HepG2 (cell line): Measurements from ENCODE around the gene SMIM41. TPM values are rescaled to one million over a fixed set of nuclear protein-coding genes. Genes with fewer than 3 reads are reported as not detected.

ENCODE experiments used
- AHR ChIP-seq: IDR thresholded peaks from 2 replicates; pipeline ENCODE4 v1.6.1; 2018; ENCODE audit warnings: missing genetic modification reagents, missing compliant biosample characterization
- ATF7-NPFF ChIP-seq: sonication (generic); formaldehyde crosslinking; IDR thresholded peaks from 2 replicates; pipeline ENCODE4 v1.8.1; 2023; ENCODE audit warnings: mild to moderate bottlenecking, low read depth, missing genetic modification reagents, moderate library complexity
- BCL6 ChIP-seq: IDR thresholded peaks from 2 replicates; pipeline ENCODE4 v1.6.1; 2016; ENCODE audit warnings: missing genetic modification reagents, missing compliant biosample characterization
- EZH2 ChIP-seq: conservative IDR thresholded peaks from 2 replicates; pipeline ENCODE4 v1.6.1; 2012; ENCODE audit warnings: mild to moderate bottlenecking, low read depth, low read length, moderate library complexity
- GTF2F1 ChIP-seq: fragments of 150-350 bp; IDR thresholded peaks from 2 replicates; pipeline ENCODE4 v1.6.1; 2014; ENCODE audit warnings: low read length
- GTF3A ChIP-seq: sonication (generic); formaldehyde crosslinking; conservative IDR thresholded peaks from 2 replicates; pipeline ENCODE4 v1.4.0; 2020; ENCODE audit warnings: mild to moderate bottlenecking, missing genetic modification reagents
- HDAC6 ChIP-seq: fragments of 200-600 bp; sonication (generic); IDR thresholded peaks from 2 replicates; pipeline ENCODE4 v1.7.0; 2017; ENCODE audit warnings: mild to moderate bottlenecking, antibody characterized with exemption, low read length, low read depth
- KAT2B ChIP-seq: fragments of 150-350 bp; IDR thresholded peaks from 2 replicates; pipeline ENCODE4 v1.6.1; 2014; ENCODE audit warnings: low read depth, low read length, borderline replicate concordance
- ZNF367 ChIP-seq: sonication (generic); formaldehyde crosslinking; IDR thresholded peaks from 2 replicates; pipeline ENCODE4 v1.4.0; 2020; ENCODE audit warnings: missing genetic modification reagents, borderline replicate concordance
- ZNF776 ChIP-seq: sonication (generic); formaldehyde crosslinking; IDR thresholded peaks from 2 replicates; pipeline ENCODE4 v1.4.0; 2020; ENCODE audit warnings: mild to moderate bottlenecking, missing genetic modification reagents
- polyA plus RNA-seq, 8 experiments: library from polyadenylated mRNA; depleted of rRNA in 3 of 8; stranded (reverse) in 7 of 8; unstranded in 1 of 8; fragments of >200 nt; fragmentation: Illumina TruSeq in 4 of 8; extraction: Trizol in 4 of 8; gene quantifications; 2 replicates each; pipeline versions ENCODE4 v1.2.1 to v1.2.3, GENCODE V29; 2011 to 2016; ENCODE audit warnings: low read depth in 4 of 8, missing spikeins in 1 of 8, mixed read lengths in 1 of 8; ENCODE audit not compliant: insufficient read depth in 1 of 8
- total RNA-seq, 5 experiments: library from RNA; depleted of rRNA; stranded (reverse); fragments of >200 nt; fragmentation: Illumina TruSeq; extraction: Trizol; gene quantifications; 2 replicates each; pipeline ENCODE4 v1.2.3, GENCODE V29; 2016; ENCODE audit warnings: low read depth in 1 of 5
- TF ChIP-seq, protein P1 (sequence below): sonication (generic); formaldehyde crosslinking; IDR thresholded peaks from 2 replicates; pipeline ENCODE4 v1.4.0; 2020; ENCODE audit warnings: mild to moderate bottlenecking, missing genetic modification reagents, borderline replicate concordance
- TF ChIP-seq, protein P2 (sequence below), 2 experiments: IDR thresholded peaks; 2 replicates each; pipeline ENCODE4 v1.6.1; 2011 to 2012; ENCODE audit warnings: low read length in 2 of 2, borderline replicate concordance in 1 of 2, low read depth in 1 of 2, mild to moderate bottlenecking in 1 of 2, moderate library complexity in 1 of 2
- TF ChIP-seq, protein P3 (sequence below), 2 experiments: sonication (generic) in 1 of 2; formaldehyde crosslinking in 1 of 2; IDR thresholded peaks; 2 replicates each; pipeline versions ENCODE4 v1.4.0 to v1.6.1; 2018 to 2020; ENCODE audit warnings: missing genetic modification reagents in 2 of 2, borderline replicate concordance in 1 of 2, low read depth in 1 of 2, mild to moderate bottlenecking in 1 of 2, missing biosample characterization in 1 of 2

The SMIM41 gene
- total and polyA plus RNA-seq, 2 of the 13 experiments (the other 11 are each of a cell fraction or from before 2014, with no cell fraction given), result not detected

DNA sequence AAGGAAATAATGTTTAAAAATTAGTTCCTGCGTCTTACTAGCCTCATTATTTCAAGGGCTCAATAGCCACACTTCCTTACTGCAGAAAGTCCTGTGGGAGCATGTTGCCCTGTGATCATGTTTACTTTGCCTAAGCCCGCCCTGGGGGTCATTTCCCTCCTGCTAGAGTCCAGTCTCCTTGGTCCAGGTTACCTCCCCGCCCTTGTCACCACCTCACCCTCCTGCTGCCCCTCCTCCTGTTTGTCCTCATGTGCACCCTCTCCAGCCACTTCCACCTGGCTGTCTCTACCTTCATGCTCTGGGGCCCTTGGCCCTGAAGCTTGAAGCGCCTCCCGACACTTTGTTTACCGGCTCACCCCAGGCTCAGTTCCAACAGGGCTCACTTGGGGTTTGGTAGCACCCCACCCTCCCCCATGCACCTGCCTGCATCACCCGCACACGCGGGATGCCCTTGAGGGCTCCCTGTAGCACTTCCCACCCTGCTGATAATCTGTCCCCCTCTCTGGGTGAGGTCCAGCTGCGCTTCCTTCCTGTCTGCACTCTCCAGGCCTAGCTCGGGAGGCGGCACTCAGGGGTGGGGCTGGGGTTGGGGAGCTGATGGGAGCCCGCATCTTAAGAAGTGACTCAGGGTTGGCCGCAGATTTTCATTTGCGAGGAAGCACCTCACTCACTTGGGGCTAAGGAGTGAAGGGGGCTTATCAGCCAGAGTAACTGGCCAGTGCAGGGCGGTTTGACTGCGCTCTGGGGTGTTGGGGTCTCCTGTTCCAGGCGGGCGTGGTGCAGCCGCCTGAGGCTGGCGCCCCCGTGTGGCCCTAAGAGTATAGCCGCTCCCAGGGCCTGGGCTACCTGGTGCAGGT, 40.1 kb downstream of the SMIM41 start (continued):
- TF ChIP-seq AHR (CRISPR knock-in tag) (0 out of 2 replicates have a peak, but pooled peaks have one; percentile 5), KAT2B (no peak), HDAC6 (no peak), ZNF776 (CRISPR knock-in tag) (no peak), EZH2 (no peak), ATF7-NPFF (CRISPR knock-in tag) (no peak), GTF2F1 (no peak), BCL6 (CRISPR knock-in tag) (0 out of 2 replicates have a peak, but pooled peaks have one; percentile 25), GTF3A (no peak), ZNF367 (CRISPR knock-in tag) (no peak)
- TF ChIP-seq, protein P1, sequence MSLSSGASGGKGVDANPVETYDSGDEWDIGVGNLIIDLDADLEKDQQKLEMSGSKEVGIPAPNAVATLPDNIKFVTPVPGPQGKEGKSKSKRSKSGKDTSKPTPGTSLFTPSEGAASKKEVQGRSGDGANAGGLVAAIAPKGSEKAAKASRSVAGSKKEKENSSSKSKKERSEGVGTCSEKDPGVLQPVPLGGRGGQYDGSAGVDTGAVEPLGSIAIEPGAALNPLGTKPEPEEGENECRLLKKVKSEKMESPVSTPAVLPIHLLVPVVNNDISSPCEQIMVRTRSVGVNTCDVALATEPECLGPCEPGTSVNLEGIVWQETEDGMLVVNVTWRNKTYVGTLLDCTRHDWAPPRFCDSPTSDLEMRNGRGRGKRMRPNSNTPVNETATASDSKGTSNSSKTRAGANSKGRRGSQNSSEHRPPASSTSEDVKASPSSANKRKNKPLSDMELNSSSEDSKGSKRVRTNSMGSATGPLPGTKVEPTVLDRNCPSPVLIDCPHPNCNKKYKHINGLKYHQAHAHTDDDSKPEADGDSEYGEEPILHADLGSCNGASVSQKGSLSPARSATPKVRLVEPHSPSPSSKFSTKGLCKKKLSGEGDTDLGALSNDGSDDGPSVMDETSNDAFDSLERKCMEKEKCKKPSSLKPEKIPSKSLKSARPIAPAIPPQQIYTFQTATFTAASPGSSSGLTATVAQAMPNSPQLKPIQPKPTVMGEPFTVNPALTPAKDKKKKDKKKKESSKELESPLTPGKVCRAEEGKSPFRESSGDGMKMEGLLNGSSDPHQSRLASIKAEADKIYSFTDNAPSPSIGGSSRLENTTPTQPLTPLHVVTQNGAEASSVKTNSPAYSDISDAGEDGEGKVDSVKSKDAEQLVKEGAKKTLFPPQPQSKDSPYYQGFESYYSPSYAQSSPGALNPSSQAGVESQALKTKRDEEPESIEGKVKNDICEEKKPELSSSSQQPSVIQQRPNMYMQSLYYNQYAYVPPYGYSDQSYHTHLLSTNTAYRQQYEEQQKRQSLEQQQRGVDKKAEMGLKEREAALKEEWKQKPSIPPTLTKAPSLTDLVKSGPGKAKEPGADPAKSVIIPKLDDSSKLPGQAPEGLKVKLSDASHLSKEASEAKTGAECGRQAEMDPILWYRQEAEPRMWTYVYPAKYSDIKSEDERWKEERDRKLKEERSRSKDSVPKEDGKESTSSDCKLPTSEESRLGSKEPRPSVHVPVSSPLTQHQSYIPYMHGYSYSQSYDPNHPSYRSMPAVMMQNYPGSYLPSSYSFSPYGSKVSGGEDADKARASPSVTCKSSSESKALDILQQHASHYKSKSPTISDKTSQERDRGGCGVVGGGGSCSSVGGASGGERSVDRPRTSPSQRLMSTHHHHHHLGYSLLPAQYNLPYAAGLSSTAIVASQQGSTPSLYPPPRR, result peak; percentile 65
- TF ChIP-seq, protein P2, sequence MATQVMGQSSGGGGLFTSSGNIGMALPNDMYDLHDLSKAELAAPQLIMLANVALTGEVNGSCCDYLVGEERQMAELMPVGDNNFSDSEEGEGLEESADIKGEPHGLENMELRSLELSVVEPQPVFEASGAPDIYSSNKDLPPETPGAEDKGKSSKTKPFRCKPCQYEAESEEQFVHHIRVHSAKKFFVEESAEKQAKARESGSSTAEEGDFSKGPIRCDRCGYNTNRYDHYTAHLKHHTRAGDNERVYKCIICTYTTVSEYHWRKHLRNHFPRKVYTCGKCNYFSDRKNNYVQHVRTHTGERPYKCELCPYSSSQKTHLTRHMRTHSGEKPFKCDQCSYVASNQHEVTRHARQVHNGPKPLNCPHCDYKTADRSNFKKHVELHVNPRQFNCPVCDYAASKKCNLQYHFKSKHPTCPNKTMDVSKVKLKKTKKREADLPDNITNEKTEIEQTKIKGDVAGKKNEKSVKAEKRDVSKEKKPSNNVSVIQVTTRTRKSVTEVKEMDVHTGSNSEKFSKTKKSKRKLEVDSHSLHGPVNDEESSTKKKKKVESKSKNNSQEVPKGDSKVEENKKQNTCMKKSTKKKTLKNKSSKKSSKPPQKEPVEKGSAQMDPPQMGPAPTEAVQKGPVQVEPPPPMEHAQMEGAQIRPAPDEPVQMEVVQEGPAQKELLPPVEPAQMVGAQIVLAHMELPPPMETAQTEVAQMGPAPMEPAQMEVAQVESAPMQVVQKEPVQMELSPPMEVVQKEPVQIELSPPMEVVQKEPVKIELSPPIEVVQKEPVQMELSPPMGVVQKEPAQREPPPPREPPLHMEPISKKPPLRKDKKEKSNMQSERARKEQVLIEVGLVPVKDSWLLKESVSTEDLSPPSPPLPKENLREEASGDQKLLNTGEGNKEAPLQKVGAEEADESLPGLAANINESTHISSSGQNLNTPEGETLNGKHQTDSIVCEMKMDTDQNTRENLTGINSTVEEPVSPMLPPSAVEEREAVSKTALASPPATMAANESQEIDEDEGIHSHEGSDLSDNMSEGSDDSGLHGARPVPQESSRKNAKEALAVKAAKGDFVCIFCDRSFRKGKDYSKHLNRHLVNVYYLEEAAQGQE (IDR thresholded peaks at IDR 0.05; ENCODE audit: borderline replicate concordance in 1 of 2, low read depth in 1 of 2, low read length in 2 of 2), result 0 out of 4 replicates have a peak, but pooled peaks of 1 of the 2 experiments have one; percentile 31
- TF ChIP-seq, protein P3, sequence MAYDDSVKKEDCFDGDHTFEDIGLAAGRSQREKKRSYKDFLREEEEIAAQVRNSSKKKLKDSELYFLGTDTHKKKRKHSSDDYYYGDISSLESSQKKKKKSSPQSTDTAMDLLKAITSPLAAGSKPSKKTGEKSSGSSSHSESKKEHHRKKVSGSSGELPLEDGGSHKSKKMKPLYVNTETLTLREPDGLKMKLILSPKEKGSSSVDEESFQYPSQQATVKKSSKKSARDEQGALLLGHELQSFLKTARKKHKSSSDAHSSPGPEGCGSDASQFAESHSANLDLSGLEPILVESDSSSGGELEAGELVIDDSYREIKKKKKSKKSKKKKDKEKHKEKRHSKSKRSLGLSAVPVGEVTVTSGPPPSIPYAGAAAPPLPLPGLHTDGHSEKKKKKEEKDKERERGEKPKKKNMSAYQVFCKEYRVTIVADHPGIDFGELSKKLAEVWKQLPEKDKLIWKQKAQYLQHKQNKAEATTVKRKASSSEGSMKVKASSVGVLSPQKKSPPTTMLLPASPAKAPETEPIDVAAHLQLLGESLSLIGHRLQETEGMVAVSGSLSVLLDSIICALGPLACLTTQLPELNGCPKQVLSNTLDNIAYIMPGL (CRISPR knock-in tag; IDR thresholded peaks at IDR 0.05; ENCODE audit: borderline replicate concordance in 1 of 2, low read depth in 1 of 2), result peak; percentile 60 to 81; a peak in 2 of 4 replicates
